GM13977 (cell line): Measurements from ENCODE around the gene TTC13.

ENCODE experiments used
- DNase-seq: peaks from one replicate; pipeline ENCODE4 v3.0.0; 2012; ENCODE audit warnings: low spot score
- in situ Hi-C: fragments of 300-500 bp; cut with MboI; formaldehyde crosslinking; loops from one replicate; pipeline ENCODE4 v1.12.0; 2022; ENCODE audit warnings: low sequenced_read_pairs, low pct_unique_long_range_greater_than_20kb, mixed read lengths, inconsistent platforms; ENCODE audit not compliant: unreplicated experiment
- TF ChIP-seq, protein P1 (sequence below): IDR thresholded peaks from 2 replicates; pipeline ENCODE4 v1.5.1; 2012; ENCODE audit warnings: mild to moderate bottlenecking, control low read depth; ENCODE audit not compliant: insufficient read depth; ENCODE audit errors: extremely low read depth, missing control alignments

TTC13 gene

DNA sequence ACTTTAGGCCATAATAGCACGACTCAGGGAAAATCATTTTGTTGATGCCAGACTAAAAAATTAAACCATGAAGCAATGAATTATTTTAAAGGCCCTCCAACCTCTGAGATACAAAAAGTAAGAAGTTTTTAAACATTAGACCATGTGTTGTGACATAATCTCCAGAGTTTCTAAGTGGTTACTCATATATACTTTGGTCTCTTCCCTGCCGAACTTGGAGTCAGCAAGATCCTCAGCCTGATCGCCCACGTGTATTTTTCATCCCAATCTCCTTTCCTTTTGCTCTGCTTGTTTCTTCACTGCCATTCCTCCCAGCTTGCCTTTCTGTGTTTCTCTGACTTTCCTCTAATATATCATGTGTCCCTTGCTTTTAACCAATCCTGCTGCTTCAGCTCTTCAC is 4.0 kb upstream of the TTC13 start:
- TF ChIP-seq, protein P1, sequence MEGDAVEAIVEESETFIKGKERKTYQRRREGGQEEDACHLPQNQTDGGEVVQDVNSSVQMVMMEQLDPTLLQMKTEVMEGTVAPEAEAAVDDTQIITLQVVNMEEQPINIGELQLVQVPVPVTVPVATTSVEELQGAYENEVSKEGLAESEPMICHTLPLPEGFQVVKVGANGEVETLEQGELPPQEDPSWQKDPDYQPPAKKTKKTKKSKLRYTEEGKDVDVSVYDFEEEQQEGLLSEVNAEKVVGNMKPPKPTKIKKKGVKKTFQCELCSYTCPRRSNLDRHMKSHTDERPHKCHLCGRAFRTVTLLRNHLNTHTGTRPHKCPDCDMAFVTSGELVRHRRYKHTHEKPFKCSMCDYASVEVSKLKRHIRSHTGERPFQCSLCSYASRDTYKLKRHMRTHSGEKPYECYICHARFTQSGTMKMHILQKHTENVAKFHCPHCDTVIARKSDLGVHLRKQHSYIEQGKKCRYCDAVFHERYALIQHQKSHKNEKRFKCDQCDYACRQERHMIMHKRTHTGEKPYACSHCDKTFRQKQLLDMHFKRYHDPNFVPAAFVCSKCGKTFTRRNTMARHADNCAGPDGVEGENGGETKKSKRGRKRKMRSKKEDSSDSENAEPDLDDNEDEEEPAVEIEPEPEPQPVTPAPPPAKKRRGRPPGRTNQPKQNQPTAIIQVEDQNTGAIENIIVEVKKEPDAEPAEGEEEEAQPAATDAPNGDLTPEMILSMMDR = no peak
- in situ Hi-C loops = no loop called here
- DNase-seq = no peak

DNA sequence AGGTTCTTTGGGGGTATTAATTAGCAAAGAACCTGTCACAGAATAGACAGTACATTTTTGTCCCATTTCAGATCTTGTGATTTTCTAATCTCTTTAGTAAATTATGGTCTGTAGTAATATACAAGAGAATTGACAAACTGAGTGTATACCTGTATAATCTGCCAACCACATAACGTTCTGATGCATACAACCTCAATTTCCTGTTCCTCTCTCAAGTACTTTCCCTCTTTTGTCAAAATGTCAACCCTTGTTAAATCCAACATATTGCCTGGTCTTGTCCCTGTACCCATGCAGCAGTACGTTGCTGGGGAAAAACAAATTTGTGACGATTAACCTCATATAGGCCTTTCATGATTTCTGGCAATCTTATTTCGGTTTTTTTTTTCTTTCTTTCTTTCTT is 1.3 kb upstream of the TTC13 start:
- in situ Hi-C loops = no loop called here
- DNase-seq = no peak
- TF ChIP-seq, protein P1 = no peak

DNA sequence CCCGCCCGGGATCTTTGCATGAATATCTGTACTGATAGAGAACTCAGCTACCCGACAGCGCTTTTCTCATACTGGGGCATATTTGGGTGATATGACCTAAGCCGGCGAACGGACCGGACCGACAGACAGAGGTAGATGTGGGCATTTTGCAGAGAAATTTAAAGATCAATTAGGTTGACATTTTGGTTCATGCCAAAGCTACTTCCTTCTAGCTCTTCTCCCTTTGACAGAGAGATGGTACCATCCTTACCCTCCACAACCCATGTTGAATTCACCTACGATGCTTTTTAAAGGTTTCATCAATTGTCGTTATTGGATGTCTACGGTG is 692 bp upstream of the TTC13 start:
- in situ Hi-C loops = no loop called here
- TF ChIP-seq, protein P1 = no peak
- no peak for DNase-seq

- TF ChIP-seq, protein P1 = no peak
- in situ Hi-C loops = no loop called here
- DNase-seq = peak; percentile 39
Observed at GRCh38 chr1:230977761-230978490, 735 bp downstream of the TTC13 start.

DNA sequence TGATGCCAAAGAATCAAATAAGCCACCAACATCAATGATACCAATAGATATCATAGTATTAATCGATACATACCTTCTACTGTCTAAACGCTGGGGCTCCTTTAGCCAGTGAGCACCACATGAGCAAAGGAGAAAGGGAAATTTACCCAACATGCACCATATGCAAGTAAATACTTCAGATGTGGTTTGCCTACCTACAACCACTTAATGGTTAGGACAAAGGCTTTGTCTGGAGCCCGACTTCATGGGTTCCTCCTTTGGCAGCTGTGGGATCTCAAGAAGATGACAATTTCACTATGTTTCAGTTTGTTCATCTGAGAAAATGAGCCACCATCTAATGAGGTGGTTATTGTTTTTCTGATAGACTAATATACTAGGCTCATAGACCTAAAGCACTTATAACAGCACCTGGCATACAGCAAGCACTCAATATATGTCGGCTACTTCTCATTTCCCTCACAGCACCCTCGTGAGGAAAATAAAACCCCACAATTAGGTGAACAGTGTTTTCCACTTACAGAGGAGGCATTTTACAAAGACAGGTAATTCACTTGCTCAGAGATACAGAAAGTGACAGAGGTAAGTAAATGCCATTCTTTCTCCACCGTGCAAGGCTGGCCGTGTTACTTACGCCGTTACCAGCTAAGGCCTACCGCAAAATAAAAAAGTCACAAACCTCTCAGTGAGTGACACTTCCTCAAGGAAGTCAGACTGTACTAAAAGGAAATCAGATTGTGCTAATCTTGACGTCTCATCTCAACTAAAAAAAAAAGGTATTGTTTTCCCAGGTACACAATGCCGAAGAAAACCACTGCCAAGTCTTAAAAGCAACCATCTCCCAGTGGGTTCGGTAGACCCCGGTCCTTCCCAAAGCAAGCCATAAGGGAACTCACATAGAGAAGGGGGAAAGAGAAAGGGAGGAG is 1.6 kb downstream of the TTC13 start:
- DNase-seq = no peak
- TF ChIP-seq, protein P1 = no peak
- in situ Hi-C loops = no loop called here

- DNase-seq = no peak
- in situ Hi-C loops = no loop called here
- TF ChIP-seq, protein P1 = no peak
Observed at GRCh38 chr1:230976360-230976759, 2.3 kb downstream of the TTC13 start.
